ENCODE measurements around the gene IGSF9B.

Gene IGSF9B

GRCh38 chr11:133926466-133927246 lies 30.1 kb downstream of the IGSF9B start:
- TF ChIP-seq, protein P1, sequence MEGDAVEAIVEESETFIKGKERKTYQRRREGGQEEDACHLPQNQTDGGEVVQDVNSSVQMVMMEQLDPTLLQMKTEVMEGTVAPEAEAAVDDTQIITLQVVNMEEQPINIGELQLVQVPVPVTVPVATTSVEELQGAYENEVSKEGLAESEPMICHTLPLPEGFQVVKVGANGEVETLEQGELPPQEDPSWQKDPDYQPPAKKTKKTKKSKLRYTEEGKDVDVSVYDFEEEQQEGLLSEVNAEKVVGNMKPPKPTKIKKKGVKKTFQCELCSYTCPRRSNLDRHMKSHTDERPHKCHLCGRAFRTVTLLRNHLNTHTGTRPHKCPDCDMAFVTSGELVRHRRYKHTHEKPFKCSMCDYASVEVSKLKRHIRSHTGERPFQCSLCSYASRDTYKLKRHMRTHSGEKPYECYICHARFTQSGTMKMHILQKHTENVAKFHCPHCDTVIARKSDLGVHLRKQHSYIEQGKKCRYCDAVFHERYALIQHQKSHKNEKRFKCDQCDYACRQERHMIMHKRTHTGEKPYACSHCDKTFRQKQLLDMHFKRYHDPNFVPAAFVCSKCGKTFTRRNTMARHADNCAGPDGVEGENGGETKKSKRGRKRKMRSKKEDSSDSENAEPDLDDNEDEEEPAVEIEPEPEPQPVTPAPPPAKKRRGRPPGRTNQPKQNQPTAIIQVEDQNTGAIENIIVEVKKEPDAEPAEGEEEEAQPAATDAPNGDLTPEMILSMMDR (IDR thresholded peaks at IDR 0.05; ENCODE audit: extremely low read depth, missing control alignments) = no peak
- no peak for DNase-seq (ENCODE audit: low spot score)

DNA sequence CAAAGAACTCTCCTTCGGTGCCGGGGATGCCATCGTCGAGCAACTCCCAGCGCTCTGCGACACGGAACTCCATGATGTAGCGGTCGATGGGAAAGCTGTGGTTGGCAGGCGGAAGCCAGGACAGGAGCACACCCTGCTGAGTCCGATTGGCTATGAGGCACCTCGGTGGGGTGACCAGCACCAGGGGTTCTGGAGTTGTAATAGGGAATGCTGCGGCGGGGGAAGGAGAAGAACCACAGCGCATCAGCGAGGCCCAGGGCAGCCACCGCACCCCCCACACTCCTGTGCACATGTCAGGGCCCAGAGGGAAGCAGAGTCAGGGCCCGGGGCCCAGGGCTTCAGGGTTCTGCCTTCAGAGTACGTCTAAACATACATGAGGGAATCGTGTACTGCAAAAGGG lies 31.0 kb downstream of the IGSF9B start:
- no peak for DNase-seq (ENCODE audit: low spot score)
- TF ChIP-seq, protein P1 (IDR thresholded peaks at IDR 0.05; ENCODE audit: extremely low read depth, missing control alignments) = no peak

DNA sequence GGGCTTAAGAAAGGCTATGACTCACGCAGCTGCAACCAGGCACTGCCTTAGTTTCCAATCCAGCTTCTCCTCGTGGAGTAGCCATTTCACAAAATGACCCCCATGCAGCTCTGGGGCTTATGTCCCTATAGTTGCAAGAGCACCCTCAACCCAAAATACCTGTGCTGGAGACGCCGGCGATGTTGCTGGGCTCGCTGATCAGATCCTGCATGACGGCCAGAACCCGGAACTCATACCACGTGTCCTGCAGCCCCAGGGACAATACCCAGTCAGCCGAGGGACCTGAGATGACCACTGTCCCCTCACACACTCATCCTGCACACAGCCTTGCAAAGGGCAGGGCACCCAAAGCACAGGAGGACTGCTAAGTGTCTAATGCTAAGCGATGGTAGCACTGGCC lies 32.1 kb downstream of the IGSF9B start:
- no peak for DNase-seq (ENCODE audit: low spot score)
- TF ChIP-seq, protein P1 (IDR thresholded peaks at IDR 0.05; ENCODE audit: extremely low read depth, missing control alignments) = no peak

DNA sequence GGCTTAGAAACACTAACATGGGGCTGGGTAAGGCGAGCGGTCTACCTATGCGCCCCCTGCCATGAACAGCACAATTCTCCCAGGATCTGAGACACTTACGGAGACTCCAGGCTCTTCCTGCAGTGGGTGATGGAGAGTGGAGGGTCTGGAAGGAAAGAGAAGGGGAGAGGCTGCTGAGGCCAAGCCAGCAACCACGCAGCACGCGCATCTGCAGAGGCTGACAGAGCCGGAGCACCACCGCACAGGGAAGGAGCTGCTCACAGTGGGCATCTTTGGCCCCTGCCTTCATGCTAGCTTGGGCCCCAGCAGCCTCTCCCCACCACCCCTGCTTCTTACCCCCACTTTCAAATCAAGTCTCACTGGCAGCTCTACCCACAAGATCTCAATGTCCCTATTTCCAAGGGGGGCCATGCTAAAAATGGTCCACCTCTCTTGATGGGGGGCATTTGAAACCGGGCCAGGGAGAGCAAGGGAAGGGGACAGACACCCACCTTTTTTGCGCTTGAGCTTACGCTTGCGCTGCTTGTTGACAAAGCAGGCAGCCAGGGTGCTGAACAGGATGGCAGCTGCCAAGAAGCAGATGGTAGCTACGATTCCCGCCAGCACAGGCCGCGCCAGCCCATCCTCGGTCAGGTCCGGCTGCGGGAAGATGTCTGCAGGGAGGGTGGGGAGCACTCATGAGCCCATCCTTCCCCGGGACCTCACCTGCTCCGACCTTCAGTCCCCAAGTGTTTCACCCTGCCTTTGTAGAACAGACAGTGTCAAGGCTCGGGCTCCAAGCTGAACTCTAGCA lies 34.5 kb downstream of the IGSF9B start:
- TF ChIP-seq, protein P1 (IDR thresholded peaks at IDR 0.05; ENCODE audit: extremely low read depth, missing control alignments) = no peak
- no peak for DNase-seq (ENCODE audit: low spot score)

DNA sequence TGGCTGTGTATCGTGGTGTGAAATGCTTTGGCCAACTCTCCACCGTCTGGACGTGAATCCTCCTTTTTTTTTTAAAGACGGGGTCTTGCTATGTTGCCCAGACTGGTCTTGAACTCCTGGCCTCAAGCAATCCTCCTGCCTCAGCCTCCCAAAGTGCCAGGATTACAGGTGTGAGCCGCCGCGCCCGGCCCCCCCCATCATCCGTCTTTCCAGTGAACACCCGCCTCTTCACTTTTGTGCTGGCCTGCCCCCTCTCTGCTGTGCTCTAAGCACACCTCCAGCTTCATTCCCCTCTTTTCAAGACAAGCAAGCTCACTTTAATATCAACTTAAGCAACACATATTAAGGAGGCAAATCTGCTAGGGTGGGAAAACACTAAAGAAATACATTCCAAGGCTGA lies 35.3 kb downstream of the IGSF9B start:
- TF ChIP-seq, protein P1 (IDR thresholded peaks at IDR 0.05; ENCODE audit: extremely low read depth, missing control alignments) = no peak
- no peak for DNase-seq (ENCODE audit: low spot score)

DNA sequence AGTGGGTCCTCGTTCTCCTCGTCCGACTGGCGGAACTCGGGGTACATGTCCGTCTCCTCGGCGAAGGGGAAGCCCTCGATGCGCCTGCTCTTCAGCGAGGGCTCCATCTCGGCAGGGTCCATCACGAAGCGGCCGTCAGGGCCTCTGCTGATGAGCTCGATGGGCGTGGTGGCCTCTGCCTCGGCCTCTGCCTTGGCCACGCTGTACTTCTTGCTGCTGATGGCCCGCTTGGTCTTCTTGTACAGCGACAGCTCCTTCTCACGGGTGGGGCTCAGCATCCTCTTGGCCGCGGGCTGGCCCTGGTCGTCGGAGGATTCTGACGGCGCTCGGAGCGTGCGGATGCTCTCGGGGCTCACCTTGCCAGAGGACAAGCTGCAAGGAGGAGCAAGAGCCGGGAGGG lies 35.7 kb downstream of the IGSF9B start:
- TF ChIP-seq, protein P1 (IDR thresholded peaks at IDR 0.05; ENCODE audit: extremely low read depth, missing control alignments) = no peak
- DNase-seq (ENCODE audit: low spot score) = no peak
